NCI-H146 (cell line): ENCODE measurements around the gene NRXN3.

Source experiments
- DNase-seq: peaks from one replicate; lab custom pipeline; 2025; lab: John Stamatoyannopoulos, UW

Gene NRXN3

GRCh38 chr14:78823035-78823434 is 652.9 kb downstream of the NRXN3 start:
- no peak for DNase-seq

DNA sequence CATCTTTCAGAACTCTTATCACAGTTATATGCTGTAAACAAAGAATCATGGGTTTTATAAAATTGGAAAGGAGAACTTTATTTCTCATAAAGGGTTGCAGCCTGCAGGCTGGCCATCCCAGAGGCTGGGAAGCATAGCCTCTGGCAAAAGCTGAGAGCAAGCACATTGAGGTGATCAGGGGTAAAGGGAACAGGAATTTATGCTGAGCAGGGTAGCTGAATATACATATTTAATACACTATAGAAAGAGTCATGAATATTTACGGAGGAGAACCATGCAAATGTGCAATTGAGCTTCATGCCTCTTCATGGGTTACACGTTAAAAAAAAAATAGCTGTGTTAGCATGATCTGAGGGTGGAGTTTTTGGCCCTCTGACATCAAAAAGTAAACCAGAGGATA is 653.3 kb downstream of the NRXN3 start:
- no peak for DNase-seq

- no peak for DNase-seq
Measured at GRCh38 chr14:78829274-78829673, 659.1 kb downstream of the NRXN3 start.

GRCh38 chr14:78834766-78835451 is 664.7 kb downstream of the NRXN3 start:
- no peak for DNase-seq

- DNase-seq, result no peak
Measured at GRCh38 chr14:78835909-78836308, 665.7 kb downstream of the NRXN3 start.

DNA sequence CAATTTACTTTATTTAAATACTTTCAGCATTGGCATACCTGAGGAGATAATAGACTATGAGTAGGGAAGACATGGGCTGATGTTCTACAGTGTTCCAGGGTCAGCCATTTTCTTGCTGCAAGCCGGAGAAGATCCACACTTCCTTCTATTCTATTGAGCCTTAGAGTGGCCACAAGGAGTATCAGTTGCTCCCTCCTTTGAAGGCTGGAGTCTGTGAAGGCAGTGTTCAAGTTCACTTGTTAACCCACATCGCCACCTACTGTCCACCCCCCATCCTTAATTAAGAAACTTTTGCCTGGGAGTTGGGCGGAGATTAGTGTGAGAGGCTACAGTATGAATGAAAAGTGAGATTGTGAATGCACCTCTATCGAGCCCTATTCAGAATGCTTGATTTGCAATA is 666.6 kb downstream of the NRXN3 start:
- DNase-seq, result peak; percentile 67

GRCh38 chr14:78838959-78839358 is 668.8 kb downstream of the NRXN3 start:
- DNase-seq, result no peak

DNA sequence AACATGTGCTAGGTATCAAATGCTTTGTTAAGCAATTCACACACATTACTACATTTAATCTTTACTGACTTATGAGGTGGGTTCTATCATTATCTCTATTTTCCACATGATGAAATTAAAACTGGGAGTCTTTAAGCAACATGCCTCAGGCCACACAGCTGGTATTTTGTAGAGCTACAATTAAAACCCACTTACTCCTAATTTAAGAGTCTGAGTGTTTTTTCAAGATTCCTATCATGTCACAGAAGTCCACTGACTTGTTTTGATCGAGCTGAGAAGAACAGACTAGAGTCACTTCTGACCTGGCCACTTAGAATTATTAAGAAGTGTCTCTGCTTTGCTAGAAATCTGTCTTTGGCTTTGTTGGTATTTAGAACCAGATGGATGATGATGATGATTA is 670.7 kb downstream of the NRXN3 start:
- DNase-seq, result no peak

GRCh38 chr14:78847801-78848200 is 677.6 kb downstream of the NRXN3 start:
- DNase-seq, result no peak

DNA sequence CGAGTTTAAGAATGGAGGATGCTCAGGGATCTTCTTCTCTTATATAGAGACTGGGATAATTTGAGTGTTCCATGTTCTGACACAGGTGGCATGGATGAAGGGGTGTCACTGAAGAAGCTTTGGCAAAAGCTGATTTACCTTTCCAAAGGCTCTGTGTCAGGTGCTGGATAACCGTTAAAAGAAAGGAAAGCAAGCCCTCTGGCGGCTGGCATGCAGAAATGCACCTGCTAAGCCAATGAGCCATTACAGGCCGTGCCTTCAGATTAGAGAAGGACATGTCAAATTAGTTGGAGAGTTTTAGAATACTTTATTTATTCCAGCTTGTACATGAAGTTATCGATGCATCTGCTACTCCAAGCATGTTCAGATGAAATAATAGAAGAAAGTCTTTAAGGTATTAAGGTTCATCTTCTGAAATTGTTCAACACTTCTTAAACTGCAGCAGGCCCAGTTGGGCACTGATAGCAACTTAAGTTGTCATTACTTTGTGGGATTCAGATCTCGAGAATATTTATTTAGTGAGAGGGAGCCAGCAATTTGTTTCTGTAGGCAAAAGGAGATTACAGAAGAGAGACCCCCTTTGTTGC is 678.2 kb downstream of the NRXN3 start:
- peak; percentile 40 for DNase-seq

GRCh38 chr14:78849952-78850351 is 679.8 kb downstream of the NRXN3 start:
- DNase-seq, result no peak

GRCh38 chr14:78851189-78851588 is 681.0 kb downstream of the NRXN3 start:
- no peak for DNase-seq

GRCh38 chr14:78852040-78852439 is 681.9 kb downstream of the NRXN3 start:
- no peak for DNase-seq

DNA sequence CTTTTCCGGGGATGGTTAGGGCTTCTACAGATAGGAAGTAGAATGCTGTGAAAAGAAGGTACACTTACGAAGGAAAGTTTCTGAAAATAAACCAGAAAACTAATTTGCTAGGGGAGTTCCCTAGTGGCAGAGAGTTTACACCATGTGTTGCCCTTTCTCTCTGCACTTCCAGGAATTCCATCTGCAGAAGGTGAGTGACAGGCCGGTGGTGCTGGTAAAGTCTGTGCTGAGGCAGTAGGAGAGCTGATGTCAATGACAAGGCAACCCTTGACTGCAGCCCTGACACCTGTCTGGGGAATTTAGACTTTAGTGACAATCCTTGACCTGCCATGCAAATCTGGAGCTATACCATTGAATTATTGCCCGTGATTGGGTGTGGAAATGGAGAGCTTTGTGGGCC is 687.8 kb downstream of the NRXN3 start:
- no peak for DNase-seq

DNA sequence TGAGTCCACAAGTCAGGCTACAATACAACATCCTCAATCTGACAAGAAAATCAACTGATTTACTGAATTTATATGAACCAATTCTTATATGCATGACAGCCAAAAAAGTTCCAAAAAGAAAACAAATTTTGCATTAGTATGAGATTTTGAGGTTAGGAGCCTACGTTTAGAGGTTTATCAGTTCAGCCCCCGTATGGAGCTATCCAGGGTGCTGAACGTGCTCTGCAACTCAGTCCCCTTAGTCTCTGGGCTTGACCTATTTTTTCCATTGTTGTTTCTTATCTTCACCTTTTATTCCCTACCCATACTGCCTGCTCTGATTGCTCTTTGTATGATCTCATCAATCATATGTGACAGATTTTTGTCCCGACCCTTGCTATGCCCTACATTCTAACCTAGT is 693.0 kb downstream of the NRXN3 start:
- no peak for DNase-seq

DNA sequence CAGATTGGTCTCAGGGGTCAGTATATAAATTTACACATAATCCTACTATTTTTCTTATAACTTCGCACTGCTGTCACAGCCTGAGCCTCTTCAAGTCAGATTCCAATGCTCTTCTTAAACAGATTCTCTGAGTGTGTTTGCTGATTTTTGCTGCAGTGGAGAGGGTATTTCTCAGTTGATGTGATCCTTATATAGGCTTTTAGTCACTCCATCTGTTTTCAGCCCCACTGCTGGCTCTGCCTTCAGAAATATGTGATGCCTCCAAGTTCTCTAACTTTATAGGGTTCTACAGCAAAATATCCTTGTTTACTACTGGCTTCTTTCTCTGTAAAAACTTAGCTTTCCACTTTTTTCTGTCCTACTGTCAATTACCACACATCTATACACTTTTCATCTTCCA is 702.7 kb downstream of the NRXN3 start:
- no peak for DNase-seq

DNA sequence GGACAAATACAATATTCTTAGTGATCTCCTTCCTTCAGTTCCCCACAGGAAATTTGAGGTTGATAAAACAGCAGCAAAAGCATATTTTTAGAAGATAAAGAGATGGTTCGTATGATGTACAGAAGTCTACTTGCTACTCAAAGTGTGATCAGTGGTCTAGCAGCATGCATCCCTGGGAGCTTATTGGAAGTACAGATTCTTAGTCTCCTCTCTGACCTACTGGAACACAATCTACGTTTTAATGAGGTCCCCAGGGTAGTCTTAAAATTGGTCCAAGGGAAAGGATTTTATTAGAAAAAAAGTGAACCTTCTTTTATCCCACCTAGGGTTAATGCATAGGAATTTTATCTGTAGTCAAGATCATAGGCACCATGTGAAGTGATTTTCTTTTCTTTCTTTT is 703.4 kb downstream of the NRXN3 start:
- DNase-seq, result no peak

DNA sequence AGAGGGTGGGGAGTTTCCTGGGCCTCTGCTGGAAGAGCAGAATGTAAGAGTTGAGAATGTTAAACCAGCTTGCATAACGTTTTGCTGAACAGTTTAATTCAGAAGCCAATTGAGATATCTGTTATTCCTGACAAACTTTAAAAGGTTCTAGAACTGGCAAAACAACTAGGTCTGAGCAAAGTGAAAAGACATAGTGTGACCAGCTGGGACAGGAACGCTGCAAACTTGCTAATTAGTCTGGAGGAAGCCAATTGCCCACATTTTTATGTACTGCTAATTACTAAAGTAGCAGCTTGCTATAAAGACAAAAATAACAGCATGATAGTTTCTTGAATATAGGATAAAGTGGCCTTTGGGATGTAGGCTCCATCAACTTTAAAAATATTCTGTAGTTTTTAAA is 704.9 kb downstream of the NRXN3 start:
- DNase-seq, result no peak

GRCh38 chr14:78885884-78886283 is 715.7 kb downstream of the NRXN3 start:
- DNase-seq, result no peak

- no peak for DNase-seq
Measured at GRCh38 chr14:78897443-78897842, 727.3 kb downstream of the NRXN3 start.

DNA sequence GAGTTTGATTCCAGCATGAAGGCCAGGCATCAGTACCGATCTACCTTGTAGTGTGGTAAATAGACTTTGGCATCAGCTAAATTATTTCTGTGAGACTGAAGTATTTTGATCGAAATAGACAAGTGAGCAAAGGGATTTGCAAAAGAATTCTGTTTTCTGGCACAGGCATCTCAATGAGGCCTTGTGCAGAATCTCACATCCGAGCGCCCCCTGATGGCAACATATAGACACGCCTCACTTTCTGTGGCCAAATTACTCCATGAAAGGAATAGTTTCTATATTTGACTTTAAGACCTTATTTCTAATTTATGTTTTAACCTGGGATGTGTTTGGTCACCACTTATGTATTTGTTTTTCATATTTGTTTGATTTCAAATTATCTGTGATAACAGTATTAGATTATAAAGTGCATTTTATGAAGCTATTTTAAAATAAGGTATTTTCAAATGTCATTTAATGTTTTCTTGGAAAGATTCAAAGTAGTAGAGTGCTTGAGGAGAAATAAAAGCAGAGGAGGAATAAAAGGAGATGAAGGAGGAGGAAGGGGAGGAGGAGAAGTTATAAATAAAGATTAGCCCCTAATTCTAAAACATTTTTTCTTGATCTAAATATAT is 731.9 kb downstream of the NRXN3 start:
- peak; percentile 54 for DNase-seq

DNA sequence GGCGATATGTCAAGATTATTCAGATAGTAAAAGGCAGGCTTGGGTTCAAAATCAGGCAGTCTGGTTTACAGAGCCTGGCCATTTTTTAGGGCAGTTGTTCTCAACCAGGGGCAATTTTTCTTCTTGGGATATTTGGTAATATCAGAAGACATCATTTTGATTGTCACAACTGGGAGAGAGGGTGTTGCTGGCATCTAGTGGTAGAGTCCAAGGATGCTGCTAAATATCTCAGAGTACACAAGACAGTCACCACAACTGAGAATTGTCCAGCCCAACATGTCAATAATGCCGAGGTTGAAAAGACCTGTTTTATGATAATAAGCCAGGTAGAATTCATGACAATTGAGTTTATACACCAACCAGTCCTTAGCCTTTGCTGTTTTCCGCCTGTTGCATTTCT is 733.9 kb downstream of the NRXN3 start:
- DNase-seq, result no peak

GRCh38 chr14:78917462-78917861 is 747.3 kb downstream of the NRXN3 start:
- DNase-seq, result no peak

DNA sequence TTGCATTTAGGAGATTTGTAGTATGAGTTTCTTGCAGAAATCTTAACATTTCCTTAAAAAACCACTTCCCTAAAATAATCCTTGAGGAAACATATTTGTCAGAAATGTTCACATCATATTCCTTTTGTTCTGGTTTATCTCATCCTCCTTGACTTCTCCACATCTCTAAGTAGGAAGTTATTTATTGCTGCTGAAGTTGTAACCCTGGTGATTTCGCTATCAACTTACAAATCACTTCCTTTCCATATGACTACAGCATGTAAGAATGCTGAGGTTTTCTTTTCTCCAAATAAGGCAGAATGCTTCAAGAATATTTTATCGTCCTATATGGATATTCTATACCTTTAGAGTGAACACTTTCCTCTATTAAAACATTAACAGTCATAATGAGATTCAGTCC is 751.7 kb downstream of the NRXN3 start:
- no peak for DNase-seq
